NCI-H1417 treated with DMSO at 0.1 percent for 48 hours (cell line): ENCODE measurements around the gene RAB11B.
A peak's percentile ranks its signal among the peaks of the same experiment; 100 is the strongest.
"Not testable (repeated sequence)": the region's sequence is repeated elsewhere in the genome, so short reads cannot be mapped to it uniquely, and the experiment has no call there.

Source experiments
- DNase-seq: peaks from one replicate; lab custom pipeline; 2025; lab: John Stamatoyannopoulos, UW

The RAB11B gene

GRCh38 chr19:8370176-8371010 lies 19.8 kb upstream of the RAB11B start:
- no peak for DNase-seq

- DNase-seq: no peak
Observed at GRCh38 chr19:8371011-8371804, 19.0 kb upstream of the RAB11B start.

GRCh38 chr19:8373867-8374813 lies 16.0 kb upstream of the RAB11B start:
- no peak for DNase-seq

GRCh38 chr19:8375766-8376165 lies 14.4 kb upstream of the RAB11B start:
- DNase-seq: not testable (repeated sequence)

- DNase-seq: not testable (repeated sequence)
Observed at GRCh38 chr19:8376373-8376974, 13.7 kb upstream of the RAB11B start.

GRCh38 chr19:8377598-8377997 lies 12.6 kb upstream of the RAB11B start:
- no peak for DNase-seq

GRCh38 chr19:8379156-8379891 lies 10.8 kb upstream of the RAB11B start:
- not testable (repeated sequence) for DNase-seq

GRCh38 chr19:8384569-8384968 lies 5.6 kb upstream of the RAB11B start:
- not testable (repeated sequence) for DNase-seq

GRCh38 chr19:8385103-8385502 lies 5.1 kb upstream of the RAB11B start:
- not testable (repeated sequence) for DNase-seq

- DNase-seq: not testable (repeated sequence)
Observed at GRCh38 chr19:8385566-8385965, 4.6 kb upstream of the RAB11B start.

- not testable (repeated sequence) for DNase-seq
Observed at GRCh38 chr19:8386419-8386818, 3.7 kb upstream of the RAB11B start.

GRCh38 chr19:8386990-8387389 lies 3.2 kb upstream of the RAB11B start:
- no peak for DNase-seq

- DNase-seq: no peak
Observed at GRCh38 chr19:8387688-8388611, 2.2 kb upstream of the RAB11B start.

- DNase-seq: no peak
Observed at GRCh38 chr19:8388612-8388958, 1.6 kb upstream of the RAB11B start.

- peak; percentile 67 for DNase-seq
Observed at GRCh38 chr19:8390617-8390981, 439 bp downstream of the RAB11B start.

GRCh38 chr19:8391198-8392016 lies 1.2 kb downstream of the RAB11B start:
- no peak for DNase-seq

GRCh38 chr19:8392017-8392591 lies 1.9 kb downstream of the RAB11B start:
- DNase-seq: no peak

GRCh38 chr19:8393192-8393870 lies 3.2 kb downstream of the RAB11B start:
- DNase-seq: no peak
